HG02885 (cell line): ENCODE measurements around the gene CFI.

ENCODE experiments used
- ATAC-seq: cut with Tn5 transposase; IDR thresholded peaks from one replicate; pipeline ENCODE4 v1.9.1; 2021; ENCODE audit warnings: mild to moderate bottlenecking; ENCODE audit not compliant: unreplicated experiment, poor library complexity

The CFI gene

GRCh38 chr4:109699553-109700225, 102.1 kb downstream of the CFI start:
- ATAC-seq = no peak

- ATAC-seq = no peak
Measured at GRCh38 chr4:109698656-109699055, 103.1 kb downstream of the CFI start.

- no peak for ATAC-seq
Measured at GRCh38 chr4:109691411-109691920, 110.3 kb downstream of the CFI start.
